Chondrocyte (in vitro differentiated cells): ENCODE measurements around the gene PCDHGB5. TPM values are rescaled to one million over a fixed set of nuclear protein-coding genes. Genes with fewer than 3 reads are reported as not detected.
"Not testable (repeated sequence)": the region's sequence is repeated elsewhere in the genome, so short reads cannot be mapped to it uniquely, and the experiment has no call there.

Experiments used
- DNase-seq: peaks from one replicate; pipeline ENCODE4 v3.0.0; 2021; ENCODE audit warnings: mixed read lengths, low spot score
- H3K27ac Mint-ChIP-seq: one replicate; pipeline ENCODE4 v1.8.0; 2021; ENCODE audit warnings: mild to moderate bottlenecking, moderate library complexity, mixed read lengths; ENCODE audit not compliant: unreplicated experiment
- H3K27me3 Mint-ChIP-seq: 2 replicates; pipeline ENCODE4 v1.8.0; 2021; ENCODE audit warnings: low read depth, mixed read lengths
- H3K36me3 Mint-ChIP-seq: 2 replicates; pipeline ENCODE4 v1.8.0; 2021; ENCODE audit warnings: low read depth, mixed read lengths
- H3K4me1 Mint-ChIP-seq: 2 replicates; pipeline ENCODE4 v1.8.0; 2021; ENCODE audit warnings: low read depth, mild to moderate bottlenecking, mixed read lengths
- H3K4me3 Mint-ChIP-seq: one replicate; pipeline ENCODE4 v1.8.0; 2021; ENCODE audit warnings: mild to moderate bottlenecking, moderate library complexity, mixed read lengths; ENCODE audit not compliant: unreplicated experiment
- H3K9me3 Mint-ChIP-seq: 2 replicates; pipeline ENCODE4 v1.8.0; 2021; ENCODE audit warnings: low read depth, mixed read lengths
- total RNA-seq: library from RNA; stranded (reverse); gene quantifications from 3 replicates; pipeline ENCODE4 v1.2.1, GENCODE V29; 2021
- TF ChIP-seq, protein P1 (sequence below): fragments of 200-600 bp; sonication (generic); IDR thresholded peaks from 2 replicates; pipeline ENCODE4 v1.5.0; 2021; ENCODE audit warnings: antibody characterized with exemption, mild to moderate bottlenecking, moderate library complexity

PCDHGB5 gene
- total RNA-seq, 1 donor from 2014 or later: 1.1 TPM

DNA sequence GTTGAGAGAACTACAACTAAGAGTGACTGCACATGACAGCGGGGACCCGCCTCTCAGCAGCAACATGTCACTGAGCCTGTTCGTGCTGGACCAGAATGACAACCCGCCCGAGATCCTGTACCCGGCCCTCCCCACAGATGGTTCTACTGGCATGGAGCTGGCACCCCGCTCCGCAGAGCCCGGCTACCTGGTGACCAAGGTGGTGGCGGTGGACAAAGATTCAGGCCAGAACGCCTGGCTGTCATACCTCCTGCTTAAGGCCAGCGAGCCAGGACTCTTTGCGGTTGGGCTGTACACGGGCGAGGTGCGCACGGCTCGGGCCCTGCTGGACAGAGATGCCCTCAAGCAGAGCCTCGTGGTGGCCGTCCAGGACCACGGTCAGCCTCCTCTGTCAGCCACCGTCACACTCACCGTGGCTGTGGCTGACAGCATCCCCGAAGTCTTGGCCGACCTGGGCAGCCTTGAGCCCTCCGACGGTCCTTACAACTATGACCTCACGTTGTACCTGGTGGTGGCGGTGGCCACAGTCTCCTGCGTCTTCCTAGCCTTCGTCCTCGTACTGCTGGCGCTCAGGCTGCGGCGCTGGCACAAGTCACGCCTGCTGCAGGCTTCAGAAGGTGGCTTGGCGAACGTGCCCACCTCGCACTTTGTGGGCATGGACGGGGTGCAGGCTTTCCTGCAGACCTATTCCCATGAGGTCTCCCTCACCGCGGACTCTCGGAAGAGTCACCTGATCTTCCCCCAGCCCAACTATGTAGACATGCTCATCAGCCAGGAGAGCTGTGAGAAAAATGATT is 13.1 kb upstream of the PCDHGB5 start:
- DNase-seq: peak; percentile 88
- TF ChIP-seq, protein P1, sequence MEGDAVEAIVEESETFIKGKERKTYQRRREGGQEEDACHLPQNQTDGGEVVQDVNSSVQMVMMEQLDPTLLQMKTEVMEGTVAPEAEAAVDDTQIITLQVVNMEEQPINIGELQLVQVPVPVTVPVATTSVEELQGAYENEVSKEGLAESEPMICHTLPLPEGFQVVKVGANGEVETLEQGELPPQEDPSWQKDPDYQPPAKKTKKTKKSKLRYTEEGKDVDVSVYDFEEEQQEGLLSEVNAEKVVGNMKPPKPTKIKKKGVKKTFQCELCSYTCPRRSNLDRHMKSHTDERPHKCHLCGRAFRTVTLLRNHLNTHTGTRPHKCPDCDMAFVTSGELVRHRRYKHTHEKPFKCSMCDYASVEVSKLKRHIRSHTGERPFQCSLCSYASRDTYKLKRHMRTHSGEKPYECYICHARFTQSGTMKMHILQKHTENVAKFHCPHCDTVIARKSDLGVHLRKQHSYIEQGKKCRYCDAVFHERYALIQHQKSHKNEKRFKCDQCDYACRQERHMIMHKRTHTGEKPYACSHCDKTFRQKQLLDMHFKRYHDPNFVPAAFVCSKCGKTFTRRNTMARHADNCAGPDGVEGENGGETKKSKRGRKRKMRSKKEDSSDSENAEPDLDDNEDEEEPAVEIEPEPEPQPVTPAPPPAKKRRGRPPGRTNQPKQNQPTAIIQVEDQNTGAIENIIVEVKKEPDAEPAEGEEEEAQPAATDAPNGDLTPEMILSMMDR: no peak
- Mint-ChIP-seq H3K9me3 (peaks cover 45% of the 10 kb centered on the region), H3K36me3 (peaks cover 4% of the 10 kb centered on the region), H3K27ac (no peak overlapping the region), H3K27me3 (no peaks in the 10 kb centered on the region), H3K4me3 (no peak overlapping the region), H3K4me1 (no peaks in the 10 kb centered on the region)

- Mint-ChIP-seq H3K27ac (peak within 1 kb of the TSS; percentile 27), H3K9me3 (peaks cover 46% of the 10 kb centered on the region), H3K4me3 (peak within 1 kb of the TSS; percentile 68)
- not testable (repeated sequence) for H3K36me3 Mint-ChIP-seq, H3K27me3 Mint-ChIP-seq, H3K4me1 Mint-ChIP-seq, DNase-seq
- TF ChIP-seq, protein P1: peak; percentile 66
Observed at GRCh38 chr5:141387557-141388311, 10.0 kb upstream of the PCDHGB5 start, which contains the start of gene PCDHGB4. TSS of gene PCDHGB4 (plus strand) at chr5:141387698. CDS start at chr5:141387885, 187 bp downstream.

GRCh38 chr5:141388661-141389060 is 9.1 kb upstream of the PCDHGB5 start:
- H3K9me3 Mint-ChIP-seq: peaks cover 47% of the 10 kb centered on the region
- no peak overlapping the region for H3K27ac Mint-ChIP-seq
- peaks cover 6% of the 10 kb centered on the region for H3K36me3 Mint-ChIP-seq
- DNase-seq: no peak
- TF ChIP-seq, protein P1: no peak
- H3K4me1 Mint-ChIP-seq: peaks cover 2% of the 10 kb centered on the region
- H3K4me3 Mint-ChIP-seq: no peak overlapping the region
- no peaks in the 10 kb centered on the region for H3K27me3 Mint-ChIP-seq

DNA sequence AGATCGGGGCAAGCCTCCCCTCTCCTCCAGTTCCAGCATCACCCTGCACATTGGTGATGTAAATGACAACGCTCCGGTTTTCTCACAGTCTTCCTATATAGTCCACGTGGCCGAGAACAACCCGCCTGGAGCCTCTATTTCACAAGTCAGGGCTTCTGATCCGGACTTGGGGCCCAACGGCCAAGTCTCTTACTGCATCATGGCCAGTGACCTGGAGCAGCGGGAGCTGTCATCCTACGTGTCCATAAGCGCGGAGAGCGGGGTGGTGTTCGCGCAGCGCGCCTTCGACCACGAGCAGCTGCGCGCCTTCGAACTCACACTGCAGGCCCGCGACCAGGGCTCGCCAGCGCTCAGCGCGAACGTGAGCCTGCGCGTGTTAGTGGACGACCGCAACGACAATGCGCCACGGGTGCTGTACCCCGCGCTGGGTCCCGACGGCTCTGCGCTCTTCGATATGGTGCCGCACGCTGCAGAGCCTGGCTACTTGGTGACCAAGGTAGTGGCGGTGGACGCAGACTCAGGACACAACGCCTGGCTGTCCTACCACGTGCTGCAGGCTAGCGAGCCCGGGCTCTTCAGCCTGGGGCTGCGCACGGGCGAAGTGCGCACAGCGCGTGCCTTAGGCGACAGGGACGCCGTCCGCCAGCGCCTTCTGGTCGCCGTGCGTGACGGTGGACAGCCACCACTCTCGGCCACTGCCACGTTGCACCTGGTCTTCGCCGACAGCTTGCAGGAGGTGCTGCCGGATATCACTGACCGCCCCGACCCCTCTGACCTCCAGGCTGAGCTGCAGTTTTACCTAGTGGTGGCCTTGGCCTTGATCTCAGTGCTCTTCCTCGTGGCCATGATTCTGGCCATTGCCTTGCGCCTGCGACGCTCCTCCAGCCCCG is 8.3 kb upstream of the PCDHGB5 start:
- no peaks in the 10 kb centered on the region for H3K27me3 Mint-ChIP-seq
- TF ChIP-seq, protein P1: no peak
- peaks cover 7% of the 10 kb centered on the region for H3K36me3 Mint-ChIP-seq
- no peak overlapping the region for H3K27ac Mint-ChIP-seq
- H3K4me1 Mint-ChIP-seq: peaks cover 2% of the 10 kb centered on the region
- H3K4me3 Mint-ChIP-seq: no peak overlapping the region
- peak; percentile 83 for DNase-seq
- H3K9me3 Mint-ChIP-seq: peaks cover 48% of the 10 kb centered on the region
